ENCODE measurements around the gene LYRM4. TPM values are rescaled to one million over a fixed set of nuclear protein-coding genes. Genes with fewer than 3 reads are reported as not detected.
A peak's percentile ranks its signal among the peaks of the same experiment; 100 is the strongest.

Gene LYRM4
- total RNA-seq, 1 donor from 2014 or later = 23.3 TPM

DNA sequence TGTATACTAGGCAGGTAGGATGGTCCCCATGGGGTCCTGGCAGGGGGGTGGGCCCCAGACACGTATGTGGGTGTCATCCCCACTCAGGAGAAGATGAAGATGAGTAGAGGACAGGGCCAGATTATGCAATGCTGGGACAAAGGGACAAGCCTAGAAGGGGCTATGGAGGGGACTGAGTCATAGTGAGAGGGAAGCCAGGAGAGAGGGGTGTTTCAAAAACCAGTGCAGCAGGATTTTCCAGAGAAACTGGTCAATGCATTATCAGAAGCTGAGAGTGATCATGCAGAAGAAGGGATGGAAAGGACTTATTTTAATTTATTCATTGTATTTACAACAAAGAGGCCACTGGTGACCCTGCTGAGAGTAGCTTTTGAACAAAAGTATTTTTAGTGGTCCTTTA is 101.6 kb downstream of the LYRM4 start:
- intact Hi-C loops (cut with DNase I) = loop anchor here (5.0 kb wide), 1 partner anchor 33 kb away; no protein-coding TSS in a partner anchor
- DNase-seq (ENCODE audit: missing footprints) (no peak), ATAC-seq (no peak)

DNA sequence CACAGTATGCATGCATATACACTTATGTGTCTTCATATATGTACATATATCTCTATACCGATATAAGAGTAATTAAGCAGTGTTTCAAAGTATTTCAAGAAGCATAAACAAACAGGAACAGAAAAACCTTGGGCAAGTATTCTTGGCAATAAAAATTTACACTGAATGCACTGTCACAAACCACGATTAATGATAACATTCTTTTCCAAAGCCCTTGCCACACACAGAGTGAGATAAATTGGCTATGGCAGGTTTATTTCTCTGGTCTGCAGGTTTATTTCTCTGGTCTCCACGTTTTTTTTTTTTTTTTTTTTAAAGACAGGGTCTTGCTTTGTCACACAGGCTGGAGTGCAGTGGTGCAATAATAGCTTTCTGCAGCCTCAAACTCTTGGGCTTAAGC is 102.6 kb downstream of the LYRM4 start:
- intact Hi-C loops (cut with DNase I) = loop anchor here (5.0 kb wide), 1 partner anchor 34 kb away; no protein-coding TSS in a partner anchor
- DNase-seq (ENCODE audit: missing footprints) (no peak), ATAC-seq (no peak)

DNA sequence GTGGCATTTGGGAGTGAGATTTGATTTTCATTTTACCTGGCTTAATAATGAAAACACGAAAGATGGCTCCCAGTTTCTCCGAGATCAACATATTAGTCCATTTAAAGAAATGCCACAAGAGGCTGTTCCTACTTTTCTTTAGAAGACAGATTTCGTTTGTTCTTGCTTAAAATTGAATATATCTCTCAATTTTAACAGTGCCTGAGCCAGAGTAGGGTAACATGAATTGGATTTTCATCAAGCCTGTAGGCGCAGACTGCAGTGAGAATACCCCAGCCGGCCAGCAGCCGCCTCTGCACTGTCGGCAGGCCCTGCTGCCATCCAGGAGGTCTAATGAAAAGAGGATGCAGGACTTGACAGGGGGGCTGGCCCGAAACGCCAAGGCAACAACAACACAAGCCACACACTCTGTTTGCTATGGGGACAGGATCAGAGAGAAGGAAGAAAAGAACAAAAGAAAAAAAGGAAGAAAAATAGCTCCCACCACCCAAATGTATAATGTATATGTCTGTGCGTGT is 103.1 kb downstream of the LYRM4 start:
- intact Hi-C loops (cut with DNase I) = loop anchor here (5.0 kb wide), 1 partner anchor 35 kb away; no protein-coding TSS in a partner anchor
- no peak for DNase-seq (ENCODE audit: missing footprints)
- no peak for ATAC-seq

DNA sequence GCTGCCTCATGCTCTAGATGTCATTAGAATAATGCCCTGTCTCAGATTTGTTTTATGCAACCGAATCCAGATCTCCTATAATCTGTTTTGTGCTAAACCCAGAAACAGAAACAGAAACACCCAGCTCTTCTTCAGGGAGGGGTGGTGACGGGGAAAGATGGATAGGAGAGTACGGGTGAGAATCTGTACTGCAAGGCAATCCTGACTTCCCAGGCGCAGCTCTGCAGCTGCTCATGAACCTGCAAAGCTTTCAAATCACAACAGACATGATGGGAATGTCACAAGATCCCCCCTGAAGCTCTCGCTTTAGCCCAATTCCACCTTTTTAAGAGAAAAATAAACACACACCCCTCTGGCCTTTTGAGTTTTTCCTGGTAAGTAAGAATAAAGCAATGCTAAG is 104.1 kb downstream of the LYRM4 start:
- no peak for ATAC-seq

DNA sequence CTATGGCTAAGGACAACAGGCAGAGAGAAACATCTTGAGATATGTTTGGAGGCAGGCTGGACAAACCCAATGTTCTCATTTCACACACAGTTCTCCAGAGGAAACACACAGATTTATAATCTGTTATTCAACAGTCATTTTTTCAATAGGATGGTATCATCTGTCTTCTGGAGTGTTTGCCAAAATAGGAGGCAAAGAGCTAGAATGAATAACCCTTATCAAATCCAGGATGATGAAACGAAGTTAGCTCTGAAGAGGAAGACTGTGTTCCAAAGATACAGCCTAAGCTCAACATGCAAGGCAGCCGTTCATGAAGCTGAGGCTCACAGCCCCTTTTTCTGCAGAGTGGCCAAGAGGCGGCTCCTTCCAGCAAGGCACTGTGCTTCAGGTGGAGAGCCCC is 104.8 kb downstream of the LYRM4 start:
- no peak for DNase-seq (ENCODE audit: missing footprints)
- intact Hi-C loops (cut with DNase I) = loop anchor here (5.0 kb wide), 1 partner anchor 36 kb away; no protein-coding TSS in a partner anchor
- ATAC-seq = no peak

More for the DNA sequence above, 104.1 kb downstream of the LYRM4 start:
- no peak for DNase-seq (ENCODE audit: missing footprints)
- intact Hi-C loops (cut with DNase I) = loop anchor here (5.0 kb wide), 1 partner anchor 36 kb away; no protein-coding TSS in a partner anchor

DNA sequence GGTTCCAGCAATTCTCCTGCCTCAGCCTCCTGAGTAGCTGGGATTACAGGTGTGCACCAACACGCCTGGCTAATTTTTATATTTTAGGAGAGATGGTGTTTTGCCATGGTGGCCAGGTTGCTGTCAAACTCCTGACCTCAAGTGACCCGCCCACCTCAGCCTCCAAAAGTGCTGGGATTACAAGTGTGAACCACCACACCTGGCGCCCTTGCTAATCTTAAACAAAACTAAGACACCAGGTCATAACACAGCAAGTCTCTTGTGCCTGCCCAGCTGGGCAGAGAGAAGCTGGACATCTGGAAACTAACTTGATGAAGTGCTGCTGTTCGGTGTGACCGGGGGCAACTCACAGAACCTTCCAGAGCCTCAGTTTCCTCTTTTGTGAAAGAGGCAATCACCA is 107.6 kb downstream of the LYRM4 start:
- ATAC-seq = no peak
- intact Hi-C loops (cut with DNase I) = no loop called here
- no peak for DNase-seq (ENCODE audit: missing footprints)

DNA sequence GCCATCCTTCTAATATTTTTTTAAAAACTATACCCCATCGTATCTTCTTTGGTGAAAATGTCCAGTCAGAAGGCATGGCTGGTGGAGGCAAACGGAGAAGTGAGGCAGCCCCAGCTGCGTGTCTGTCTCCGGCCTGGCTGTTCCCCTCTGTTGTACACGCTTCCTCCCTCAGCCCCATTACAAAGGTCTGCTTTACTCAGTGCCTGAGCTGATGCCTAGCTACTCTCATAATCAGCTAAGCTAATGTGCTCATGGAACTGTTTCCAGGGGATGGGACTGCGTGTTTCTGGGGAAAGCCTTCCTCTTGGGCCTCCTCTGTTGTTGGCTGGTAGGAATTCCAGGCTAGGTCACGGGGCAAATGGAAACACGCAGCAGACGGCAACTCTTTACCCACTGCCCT is 108.3 kb downstream of the LYRM4 start:
- no peak for ATAC-seq
- intact Hi-C loops (cut with DNase I) = no loop called here
- DNase-seq (ENCODE audit: missing footprints) = no peak

DNA sequence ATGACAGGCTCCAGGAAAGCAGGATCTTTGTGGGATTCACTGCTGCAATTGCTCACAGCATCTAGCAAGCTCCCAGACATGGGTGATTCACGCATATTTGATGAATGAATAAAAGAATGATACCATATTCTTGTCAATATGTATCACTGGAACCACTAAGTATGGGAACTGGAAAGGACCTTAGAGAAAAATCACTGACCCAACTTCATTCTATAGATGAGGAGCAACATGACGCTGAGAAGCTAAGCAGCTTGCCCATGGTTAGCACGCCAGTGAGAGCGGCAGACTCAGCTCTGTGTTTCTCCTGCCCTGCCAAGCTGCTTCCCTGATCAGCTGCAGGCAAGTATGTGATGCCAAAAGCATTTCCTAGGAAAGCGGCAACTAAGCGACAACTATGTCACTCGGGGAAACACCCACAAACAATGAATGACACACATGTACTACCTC is 108.8 kb downstream of the LYRM4 start:
- ATAC-seq (no peak), DNase-seq (ENCODE audit: missing footprints) (no peak)
- intact Hi-C loops (cut with DNase I) = no loop called here

DNA sequence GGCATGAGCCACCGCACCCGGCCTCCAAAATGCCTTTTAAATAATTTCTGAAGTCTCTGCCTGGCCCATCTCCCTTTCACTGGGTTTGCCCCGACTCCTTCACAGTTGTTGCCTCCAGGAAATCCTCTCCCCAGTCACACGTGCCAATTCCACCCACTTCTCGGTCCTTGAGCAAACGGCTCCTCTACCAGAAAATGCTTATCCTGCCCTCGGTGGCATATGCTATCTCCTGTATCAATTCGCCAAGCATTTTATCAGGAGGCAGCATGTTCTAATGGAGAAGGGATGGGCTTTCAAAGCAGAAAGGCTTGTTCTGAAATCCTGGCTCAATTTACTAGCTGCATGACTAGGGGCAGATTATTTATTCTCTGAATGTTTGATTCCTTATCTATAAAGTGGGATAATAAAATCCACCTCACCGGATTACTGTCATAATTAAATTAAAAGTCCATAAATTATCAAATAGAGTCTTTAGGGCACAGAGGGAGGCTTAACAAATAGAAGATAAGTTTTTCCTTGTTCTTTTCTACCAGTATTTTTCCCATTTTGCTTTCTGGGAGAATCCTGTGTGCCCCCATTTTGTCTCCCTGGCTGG is 109.3 kb downstream of the LYRM4 start:
- intact Hi-C loops (cut with DNase I) = no loop called here
- no peak for ATAC-seq

DNA sequence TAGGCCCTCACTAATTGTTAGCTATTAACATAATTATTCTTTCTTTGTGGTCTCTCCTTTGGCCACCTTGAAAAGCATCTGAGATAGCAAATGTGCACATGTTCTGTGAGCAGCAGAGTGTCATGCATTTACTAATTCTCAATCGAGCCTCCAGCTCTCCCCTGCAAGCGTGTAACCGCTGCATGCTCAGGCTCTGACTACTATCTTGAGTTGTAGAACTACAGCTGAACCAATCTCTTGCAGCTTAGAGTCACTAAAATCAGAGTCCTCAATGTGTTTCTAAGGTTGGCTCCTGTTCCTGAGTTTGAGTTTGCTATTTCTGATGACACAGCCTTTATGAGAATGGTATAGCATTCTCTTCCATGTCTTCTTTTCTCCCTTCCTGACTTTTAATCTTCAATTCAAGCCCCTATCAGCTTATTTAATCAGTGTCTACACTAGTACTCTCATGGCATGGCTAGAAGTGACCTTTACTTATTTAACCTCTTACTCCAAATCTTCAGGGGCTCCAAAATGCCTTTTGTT is 110.1 kb downstream of the LYRM4 start:
- no peak for ATAC-seq
- no peak for DNase-seq (ENCODE audit: missing footprints)
- intact Hi-C loops (cut with DNase I) = no loop called here

More for the DNA sequence above, 109.3 kb downstream of the LYRM4 start:
- DNase-seq (ENCODE audit: missing footprints) = no peak

DNA sequence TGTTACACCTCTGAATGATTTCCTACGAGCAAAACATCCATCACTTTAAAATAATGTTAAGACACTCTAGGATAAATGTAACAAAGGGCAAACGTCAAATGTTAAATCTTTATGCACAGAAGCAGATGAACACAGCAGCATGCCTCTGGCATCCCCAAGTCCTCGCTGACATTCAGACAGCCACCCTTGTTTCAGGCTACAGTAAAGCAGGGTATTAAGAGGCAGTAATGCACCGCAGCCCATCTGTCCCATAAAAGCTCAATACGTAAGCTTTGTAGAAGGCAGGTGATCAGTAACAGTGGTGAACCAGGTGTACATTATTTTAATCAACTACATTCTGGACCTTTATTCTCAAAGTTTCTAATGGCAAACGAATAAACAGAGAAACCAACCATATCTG is 110.9 kb downstream of the LYRM4 start:
- no peak for ATAC-seq
- intact Hi-C loops (cut with DNase I) = no loop called here
- DNase-seq (ENCODE audit: missing footprints) = no peak

DNA sequence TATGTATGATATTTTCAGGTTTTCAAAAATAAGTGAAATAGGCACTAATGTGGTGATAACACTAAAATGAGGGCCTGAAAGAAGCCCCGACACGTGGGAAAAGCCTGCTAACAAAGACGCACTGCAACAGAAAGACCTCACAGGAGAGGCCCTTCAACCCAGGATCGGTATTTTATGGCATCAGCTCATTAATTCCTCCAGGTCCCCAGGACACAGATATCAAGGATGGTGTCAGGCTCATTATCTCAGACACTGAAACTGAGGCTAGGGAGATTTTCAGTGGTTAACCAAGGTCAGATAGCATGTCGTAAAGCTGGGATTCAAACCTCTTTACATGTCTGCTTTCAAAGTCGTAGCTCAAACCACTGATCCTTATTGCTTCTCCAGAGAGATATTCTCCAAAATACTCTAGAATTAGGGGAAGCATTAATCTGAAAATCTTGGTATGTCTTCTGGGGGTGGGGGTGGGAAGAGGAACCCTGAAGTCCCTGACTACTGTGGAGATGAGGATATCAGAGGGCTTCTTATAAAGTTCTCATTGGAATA is 111.5 kb downstream of the LYRM4 start:
- no peak for ATAC-seq
- intact Hi-C loops (cut with DNase I) = no loop called here
- DNase-seq (ENCODE audit: missing footprints) = no peak

DNA sequence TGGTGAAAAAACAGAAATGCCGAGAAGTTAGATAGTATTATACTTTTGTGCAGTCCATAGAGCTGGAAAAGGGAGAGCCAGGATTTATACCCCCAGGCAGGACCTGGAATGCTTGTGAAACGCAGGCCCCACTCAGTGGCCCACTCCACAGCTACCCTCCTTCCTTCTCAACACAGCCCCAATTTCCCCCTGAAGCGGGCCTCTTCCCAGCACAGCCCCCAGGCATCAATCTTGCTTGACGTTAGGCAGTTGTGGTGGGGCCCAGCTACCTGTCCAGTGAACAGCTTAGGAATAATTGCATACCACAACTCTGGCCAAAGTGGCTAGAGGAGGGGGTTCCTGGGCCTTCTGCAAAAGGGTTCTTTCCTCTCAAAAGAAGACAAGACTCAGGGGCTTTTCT is 114.4 kb downstream of the LYRM4 start:
- ATAC-seq (no peak), DNase-seq (ENCODE audit: missing footprints) (no peak)
- intact Hi-C loops (cut with DNase I) = no loop called here

DNA sequence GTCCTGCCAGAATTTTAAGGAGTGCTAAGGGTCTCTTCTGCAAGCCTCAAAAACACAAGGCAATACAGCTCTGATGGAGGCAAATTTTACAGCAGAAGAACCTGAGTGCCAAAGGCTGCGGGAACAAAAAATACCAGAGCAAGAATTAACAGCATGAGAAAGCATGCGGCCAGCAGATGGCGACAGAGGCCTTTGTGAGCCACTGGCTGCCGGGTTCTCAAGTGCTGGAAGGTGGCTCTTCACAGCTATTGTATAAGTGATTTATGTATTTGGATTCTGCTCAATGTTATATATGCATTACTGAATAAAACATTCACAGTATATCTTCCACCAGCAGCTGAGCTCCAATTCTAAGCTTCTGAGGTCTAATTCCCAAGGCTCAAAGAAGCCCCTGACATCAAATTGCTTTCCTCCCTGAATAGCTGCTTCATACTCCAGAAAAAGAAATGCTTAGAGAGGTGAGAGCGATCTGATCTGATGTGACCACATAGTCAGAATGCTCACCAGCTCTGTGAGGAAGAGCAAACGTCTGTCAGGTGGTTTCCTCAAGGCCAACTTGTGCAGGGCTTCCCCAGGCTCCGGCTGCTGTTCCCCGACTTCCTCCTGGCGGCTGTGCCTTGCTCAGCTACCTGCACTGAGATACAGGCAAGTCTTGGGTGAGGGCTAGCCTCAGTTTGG is 117.0 kb downstream of the LYRM4 start:
- intact Hi-C loops (cut with DNase I) = loop anchor here (2.0 to 5.0 kb wide), 3 partner anchors 69 to 259 kb away; no protein-coding TSS in a partner anchor
- DNase-seq (ENCODE audit: missing footprints) (peak; percentile 93), ATAC-seq (peak; percentile 68)

DNA sequence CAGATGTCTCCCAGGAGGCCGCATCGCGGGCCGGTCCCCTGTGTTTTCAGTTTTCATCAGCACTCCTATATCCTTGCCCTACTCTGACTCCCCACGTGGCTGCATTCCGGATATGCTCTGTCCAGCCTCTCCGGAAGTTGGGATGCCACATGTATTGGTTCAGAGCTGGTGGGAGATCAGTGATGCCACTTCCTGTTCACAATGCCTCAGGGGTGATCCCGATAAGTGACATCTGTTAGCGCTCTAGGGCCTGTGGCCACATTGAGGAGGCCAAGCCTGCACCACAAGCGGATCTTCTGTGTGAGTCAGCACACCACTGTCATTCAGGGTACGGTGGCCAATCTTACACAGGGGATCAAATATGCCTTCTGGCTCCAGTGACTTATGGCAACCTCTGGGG is 117.8 kb downstream of the LYRM4 start:
- DNase-seq (ENCODE audit: missing footprints) (no peak), ATAC-seq (no peak)
- intact Hi-C loops (cut with DNase I) = loop anchor here (2.0 to 5.0 kb wide), 3 partner anchors 69 to 260 kb away; no protein-coding TSS in a partner anchor

DNA sequence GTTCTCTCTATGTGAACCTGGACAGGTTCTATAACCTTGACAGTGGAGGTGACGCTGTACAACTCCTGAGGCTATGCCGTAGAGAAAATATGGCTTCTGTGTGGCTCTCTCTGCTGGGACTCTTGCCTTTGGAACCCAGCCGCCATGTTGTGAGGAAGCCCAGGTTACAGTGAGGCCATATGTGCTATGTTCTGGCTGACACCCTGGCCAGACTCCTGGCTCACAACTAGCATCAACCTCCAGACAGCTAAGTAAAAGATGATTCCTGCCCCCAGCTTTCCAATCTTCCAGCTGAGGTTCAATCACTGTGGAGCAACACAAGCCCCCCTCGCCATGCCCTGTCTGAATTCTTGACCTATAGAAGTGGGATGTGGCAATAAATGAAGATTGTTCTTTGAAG is 118.6 kb downstream of the LYRM4 start:
- ATAC-seq (no peak), DNase-seq (ENCODE audit: missing footprints) (no peak)
- intact Hi-C loops (cut with DNase I) = loop anchor here (2.0 to 5.0 kb wide), 3 partner anchors 70 to 261 kb away; no protein-coding TSS in a partner anchor

DNA sequence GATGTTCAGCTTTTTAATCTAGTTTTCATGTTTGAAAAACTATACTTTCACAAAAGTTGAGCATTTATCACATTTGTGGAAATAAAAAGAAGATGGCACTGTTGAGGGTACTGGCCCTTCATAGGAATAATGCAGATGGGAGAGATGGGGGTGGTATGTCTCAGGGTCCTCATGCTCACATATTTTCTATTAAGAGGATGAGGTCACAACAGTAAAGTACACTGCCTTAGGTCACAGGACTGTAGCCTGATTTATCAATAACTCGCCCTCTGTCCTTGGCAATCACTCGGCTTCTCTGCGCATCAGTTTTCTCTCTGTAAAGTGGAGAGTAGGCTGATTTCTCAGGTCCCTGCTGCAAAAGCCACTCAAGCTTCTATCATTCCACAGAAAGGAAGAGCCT is 119.7 kb downstream of the LYRM4 start:
- DNase-seq (ENCODE audit: missing footprints) = no peak
- ATAC-seq = no peak
- intact Hi-C loops (cut with DNase I) = loop anchor here (5.0 kb wide), 1 partner anchor 71 kb away; no protein-coding TSS in a partner anchor

DNA sequence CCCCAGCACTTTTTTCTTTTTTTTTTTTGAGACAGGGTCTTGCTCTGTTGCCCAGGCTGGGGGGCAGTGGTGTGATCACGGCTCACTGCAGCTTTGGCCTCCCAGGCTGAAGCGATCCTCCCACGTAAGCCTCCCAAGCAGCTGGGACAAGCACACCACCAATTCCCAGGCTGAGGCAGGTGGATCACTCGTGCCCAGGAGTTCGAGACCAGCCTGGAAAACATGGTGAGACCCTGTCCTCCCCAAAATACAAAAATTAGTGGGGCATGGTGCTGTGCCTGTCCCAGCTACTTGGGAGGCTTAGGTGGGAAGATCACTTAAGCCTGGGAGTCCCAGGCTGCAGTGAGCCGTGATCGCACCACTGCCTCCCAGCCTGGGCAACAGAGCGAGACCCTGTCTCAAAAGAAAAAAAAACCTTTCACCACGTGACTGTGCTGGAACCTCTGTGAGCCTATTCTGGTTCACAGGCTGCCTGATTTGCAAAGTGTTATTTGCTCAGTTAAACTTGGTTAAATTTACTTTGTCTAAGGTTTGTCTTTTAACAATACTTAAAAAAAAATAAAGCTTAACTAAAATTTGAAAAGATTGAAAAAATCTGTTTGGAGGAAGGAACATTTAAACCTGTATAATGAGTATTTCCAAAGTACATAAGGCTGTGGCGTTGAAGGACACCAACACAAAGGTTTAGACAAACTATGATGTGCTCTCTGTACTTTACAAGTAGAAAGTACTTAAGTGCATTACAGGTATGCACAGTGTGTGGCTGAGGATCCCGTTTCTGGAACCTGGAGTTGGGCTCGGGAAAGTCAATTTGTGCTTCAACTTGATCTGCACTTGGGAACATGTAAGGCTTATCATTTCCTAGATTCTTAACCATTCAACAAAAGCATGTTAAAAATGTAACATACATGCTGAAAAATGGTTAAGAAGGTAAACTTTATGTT is 120.7 kb downstream of the LYRM4 start:
- ATAC-seq (no peak), DNase-seq (ENCODE audit: missing footprints) (no peak)
- intact Hi-C loops (cut with DNase I) = loop anchor here (5.0 kb wide), 1 partner anchor 72 kb away; no protein-coding TSS in a partner anchor

Measured in Right ventricle myocardium inferior (tissue), 1 donor.